ENCODE data around the gene EIF1AX. TPM values are rescaled to one million over a fixed set of nuclear protein-coding genes. Genes with fewer than 3 reads are reported as not detected.
"Not testable (repeated sequence)": the region's sequence is repeated elsewhere in the genome, so short reads cannot be mapped to it uniquely, and the experiment has no call there.

EIF1AX gene
- total RNA-seq, 1 experiment from 2014 or later: 159 TPM

DNA sequence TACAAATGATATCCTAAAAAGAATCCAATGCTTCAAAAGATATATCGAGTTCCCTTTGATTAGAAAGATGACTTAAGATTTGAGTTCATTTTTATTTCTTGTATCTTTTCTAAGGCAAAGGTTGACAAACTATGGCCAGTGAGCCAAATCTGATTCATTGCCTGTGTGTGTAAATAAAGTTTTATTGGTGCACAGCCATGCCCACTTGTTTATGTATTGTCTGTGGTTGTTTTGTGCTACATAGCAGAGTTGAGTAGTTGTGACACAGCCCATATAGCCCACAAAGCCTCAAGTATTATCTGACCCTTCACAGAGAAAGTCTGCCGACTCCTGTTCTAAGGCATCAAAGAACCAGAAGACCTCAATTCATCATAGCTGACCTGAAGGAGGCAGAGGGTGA, 32.2 kb upstream of the EIF1AX start (continued):
- TF ChIP-seq E2F1 (CRISPR knock-in tag; IDR thresholded peaks at IDR 0.05) (no peak), SOX15 (CRISPR knock-in tag; IDR thresholded peaks at IDR 0.05) (no peak)

- Mint-ChIP-seq H3K27me3 (ENCODE audit: low read depth) (no peaks in the 10 kb centered on the region), H3K9me3 (no peaks in the 10 kb centered on the region), H3K27ac (no peak overlapping the region), H3K36me3 (peaks cover 11% of the 10 kb centered on the region), H3K4me3 (no peak overlapping the region), H3K4me1 (no peaks in the 10 kb centered on the region)
- TF ChIP-seq FOXJ3 (CRISPR knock-in tag; IDR thresholded peaks at IDR 0.05; ENCODE audit: borderline replicate concordance) (no peak), ETV6 (CRISPR knock-in tag; IDR thresholded peaks at IDR 0.05) (no peak), RELA (CRISPR knock-in tag; IDR thresholded peaks at IDR 0.05; ENCODE audit: borderline replicate concordance) (no peak), MXD4 (CRISPR knock-in tag; IDR thresholded peaks at IDR 0.05; ENCODE audit: borderline replicate concordance) (no peak), SMAD4 (CRISPR knock-in tag; IDR thresholded peaks at IDR 0.05) (no peak), SP1 (CRISPR knock-in tag; conservative IDR thresholded peaks at IDR 0.05) (no peak), ZNF138 (CRISPR knock-in tag; conservative IDR thresholded peaks at IDR 0.05) (no peak)
- ChIA-PET CTCF (no interaction called here), POLR2A (no interaction called here)
- ATAC-seq (no peak), DNase-seq (ENCODE audit: low spot score) (no peak)
Observed at GRCh38 chrX:20173313-20173712, 31.7 kb upstream of the EIF1AX start.

GRCh38 chrX:20171887-20172286, 30.2 kb upstream of the EIF1AX start:
- POLR2A ChIA-PET: no interaction called here
- Mint-ChIP-seq H3K27ac (no peak overlapping the region), H3K9me3 (no peaks in the 10 kb centered on the region), H3K36me3 (peaks cover 16% of the 10 kb centered on the region), H3K27me3 (ENCODE audit: low read depth) (no peaks in the 10 kb centered on the region), H3K4me1 (no peaks in the 10 kb centered on the region), H3K4me3 (no peak overlapping the region)
- CTCF ChIA-PET: no interaction called here
- DNase-seq (ENCODE audit: low spot score) (no peak), ATAC-seq (no peak)
- TF ChIP-seq ELF4 (CRISPR knock-in tag; IDR thresholded peaks at IDR 0.05; ENCODE audit: low read depth): no peak

GRCh38 chrX:20162516-20162915, 20.9 kb upstream of the EIF1AX start:
- peaks cover 14% of the 10 kb centered on the region for H3K36me3 Mint-ChIP-seq
- ATAC-seq; POLR2A ChIA-PET; H3K27me3 Mint-ChIP-seq (ENCODE audit: low read depth); H3K4me3 Mint-ChIP-seq; H3K4me1 Mint-ChIP-seq; H3K27ac Mint-ChIP-seq; CTCF ChIA-PET; H3K9me3 Mint-ChIP-seq; DNase-seq (ENCODE audit: low spot score): not testable (repeated sequence)

DNA sequence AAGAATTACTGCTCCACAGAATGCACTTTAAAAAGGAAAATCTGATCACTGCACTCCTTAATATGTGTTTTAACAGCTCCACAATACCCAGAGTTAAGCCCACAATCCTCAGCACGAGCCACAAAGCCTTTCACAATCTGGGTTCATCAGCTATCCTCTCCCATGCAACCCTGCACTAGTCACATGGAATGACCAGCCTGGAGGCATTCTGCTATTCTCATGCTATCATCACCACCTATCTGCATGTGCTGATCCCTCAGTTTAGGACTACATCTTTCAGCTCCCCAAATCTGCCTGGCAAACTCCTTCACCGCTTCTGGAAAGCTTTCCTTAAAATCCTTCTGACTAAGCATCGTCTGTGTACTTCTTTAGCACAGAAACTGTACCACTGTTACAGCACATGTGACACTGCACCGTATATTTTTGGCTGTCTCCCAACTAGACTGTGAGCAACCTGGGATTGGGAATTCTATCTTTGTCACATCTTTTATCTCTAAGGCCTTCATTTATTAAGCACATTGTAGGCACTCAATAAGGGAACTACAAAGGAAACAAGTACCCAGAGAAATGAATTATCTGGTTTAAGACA, 18.3 kb upstream of the EIF1AX start:
- ATAC-seq: no peak
- no peak overlapping the region for H3K4me3 Mint-ChIP-seq
- peaks cover 25% of the 10 kb centered on the region for H3K36me3 Mint-ChIP-seq
- no peaks in the 10 kb centered on the region for H3K27me3 Mint-ChIP-seq (ENCODE audit: low read depth)
- no peaks in the 10 kb centered on the region for H3K9me3 Mint-ChIP-seq
- no peak overlapping the region for H3K27ac Mint-ChIP-seq
- TF ChIP-seq GTF2I (CRISPR knock-in tag; conservative IDR thresholded peaks at IDR 0.05) (no peak), FOXP4 (CRISPR knock-in tag; IDR thresholded peaks at IDR 0.05) (no peak), CREM (CRISPR knock-in tag; IDR thresholded peaks at IDR 0.05) (no peak), SMAD4 (CRISPR knock-in tag; IDR thresholded peaks at IDR 0.05) (no peak), ATF1 (CRISPR knock-in tag; IDR thresholded peaks at IDR 0.05) (no peak), ZBTB21 (CRISPR knock-in tag; IDR thresholded peaks at IDR 0.05; ENCODE audit: borderline replicate concordance) (no peak)
- ChIA-PET POLR2A (no interaction called here), CTCF (no interaction called here)
- no peak for DNase-seq (ENCODE audit: low spot score)
- H3K4me1 Mint-ChIP-seq: no peaks in the 10 kb centered on the region

Measured in WTC11 (cell line).